ACHN (cell line): ENCODE data around the gene TTC9C.

Source experiments
- DNase-seq: peaks from one replicate; pipeline ENCODE4 v3.0.0-alpha.2; 2015
- in situ Hi-C: cut with HindIII; loops from 2 replicates; pipeline ENCODE4 v1.10.0; 2017; ENCODE audit warnings: low sequenced_read_pairs, low pct_ligation_motif_present, low pct_unique_long_range_greater_than_20kb

The TTC9C gene

GRCh38 chr11:62778441-62778840, 50.2 kb downstream of the TTC9C start:
- in situ Hi-C loops = no loop called here
- DNase-seq = no peak

- in situ Hi-C loops = no loop called here
Observed at GRCh38 chr11:62782753-62783152, 54.5 kb downstream of the TTC9C start.

GRCh38 chr11:62786318-62787004, 58.2 kb downstream of the TTC9C start:
- peak; percentile 83 for DNase-seq
- in situ Hi-C loops = no loop called here

More at GRCh38 chr11:62782753-62783152, 54.5 kb downstream of the TTC9C start:
- DNase-seq = no peak

GRCh38 chr11:62787005-62787759, 58.9 kb downstream of the TTC9C start, which contains the start of gene TMEM179B:
TSS of gene TMEM179B (plus strand) at chr11:62787402. CDS start at chr11:62787432, 30 bp downstream.
- in situ Hi-C loops = no loop called here
- peak; percentile 97 for DNase-seq
